Measurements from ENCODE around the gene PITPNC1.

DNA sequence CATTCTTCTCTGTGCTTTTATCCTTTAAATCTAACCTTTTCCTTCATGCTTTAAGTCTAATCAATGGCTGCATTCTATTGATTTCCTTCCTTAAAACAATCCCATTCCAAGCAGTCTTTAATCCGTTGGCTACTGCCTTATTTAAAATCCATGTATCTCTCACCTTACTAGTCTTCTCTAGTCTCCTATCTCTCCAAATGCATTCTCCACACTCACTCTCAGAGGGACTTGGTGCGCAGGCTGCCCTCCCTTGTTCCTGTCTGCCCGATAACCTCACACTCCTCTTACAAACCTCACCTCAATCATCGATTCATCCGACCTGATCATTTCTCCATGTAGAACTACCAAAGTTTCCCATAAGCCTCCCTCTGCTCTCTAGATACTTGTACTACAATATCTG is 33.8 kb upstream of the PITPNC1 start:
- TF ChIP-seq, protein P1, sequence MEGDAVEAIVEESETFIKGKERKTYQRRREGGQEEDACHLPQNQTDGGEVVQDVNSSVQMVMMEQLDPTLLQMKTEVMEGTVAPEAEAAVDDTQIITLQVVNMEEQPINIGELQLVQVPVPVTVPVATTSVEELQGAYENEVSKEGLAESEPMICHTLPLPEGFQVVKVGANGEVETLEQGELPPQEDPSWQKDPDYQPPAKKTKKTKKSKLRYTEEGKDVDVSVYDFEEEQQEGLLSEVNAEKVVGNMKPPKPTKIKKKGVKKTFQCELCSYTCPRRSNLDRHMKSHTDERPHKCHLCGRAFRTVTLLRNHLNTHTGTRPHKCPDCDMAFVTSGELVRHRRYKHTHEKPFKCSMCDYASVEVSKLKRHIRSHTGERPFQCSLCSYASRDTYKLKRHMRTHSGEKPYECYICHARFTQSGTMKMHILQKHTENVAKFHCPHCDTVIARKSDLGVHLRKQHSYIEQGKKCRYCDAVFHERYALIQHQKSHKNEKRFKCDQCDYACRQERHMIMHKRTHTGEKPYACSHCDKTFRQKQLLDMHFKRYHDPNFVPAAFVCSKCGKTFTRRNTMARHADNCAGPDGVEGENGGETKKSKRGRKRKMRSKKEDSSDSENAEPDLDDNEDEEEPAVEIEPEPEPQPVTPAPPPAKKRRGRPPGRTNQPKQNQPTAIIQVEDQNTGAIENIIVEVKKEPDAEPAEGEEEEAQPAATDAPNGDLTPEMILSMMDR (IDR thresholded peaks at IDR 0.05): no peak
- TF ChIP-seq POLR2A (IDR thresholded peaks at IDR 0.05): no peak
